ENCODE results near the gene VPS52.
"Not testable (repeated sequence)": the region's sequence is repeated elsewhere in the genome, so short reads cannot be mapped to it uniquely, and the experiment has no call there.

VPS52 gene

DNA sequence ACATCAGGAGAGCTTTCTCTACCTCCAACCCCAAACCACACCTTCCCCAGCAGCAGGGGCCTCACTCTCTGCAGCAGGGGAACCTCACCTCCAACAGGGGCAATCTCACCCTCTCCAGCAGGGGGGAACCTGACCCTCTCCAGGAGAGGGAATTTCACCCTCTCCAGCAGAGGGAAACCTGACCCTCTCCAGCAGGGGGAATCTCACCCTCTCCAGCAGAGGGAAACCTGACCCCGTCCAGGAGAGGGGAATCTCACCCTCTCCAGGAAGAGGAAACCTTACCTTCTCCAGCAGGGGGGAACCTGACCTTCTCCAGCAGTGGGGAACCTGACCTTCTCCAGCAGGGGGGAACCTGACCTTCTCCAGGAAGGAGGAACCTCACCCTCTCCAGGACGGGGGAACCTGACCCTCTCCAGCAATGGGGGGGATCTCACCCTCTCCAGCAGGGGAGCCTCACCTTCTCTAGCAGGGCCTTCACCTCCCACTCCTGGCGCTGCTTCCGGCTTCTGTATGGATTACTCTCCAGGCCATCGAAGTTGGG lies 8.4 kb upstream of the VPS52 start:
- peak; percentile 7 for DNase-seq

DNA sequence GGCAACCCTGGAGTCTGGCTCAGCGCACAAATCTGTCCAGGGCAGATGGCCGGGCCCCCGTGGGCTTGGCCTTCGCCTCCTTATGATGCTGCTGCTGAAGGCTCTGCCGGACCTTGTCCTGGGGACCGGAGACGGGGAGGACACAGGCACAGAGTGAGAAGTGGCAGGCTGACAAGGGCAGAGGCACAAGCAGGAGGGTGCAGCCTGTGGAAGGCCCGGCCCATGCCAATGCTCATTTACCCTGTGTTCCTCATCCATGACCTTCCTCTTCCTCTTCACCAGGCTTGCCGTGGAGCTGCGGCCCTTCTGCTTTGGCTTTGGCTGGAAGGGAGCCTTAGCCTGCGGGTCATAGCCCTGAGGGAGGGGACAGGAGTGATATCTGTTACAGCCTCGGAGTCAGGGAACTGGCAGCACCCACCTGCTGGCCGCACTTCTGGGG lies 7.6 kb upstream of the VPS52 start:
- no peak for DNase-seq

DNA sequence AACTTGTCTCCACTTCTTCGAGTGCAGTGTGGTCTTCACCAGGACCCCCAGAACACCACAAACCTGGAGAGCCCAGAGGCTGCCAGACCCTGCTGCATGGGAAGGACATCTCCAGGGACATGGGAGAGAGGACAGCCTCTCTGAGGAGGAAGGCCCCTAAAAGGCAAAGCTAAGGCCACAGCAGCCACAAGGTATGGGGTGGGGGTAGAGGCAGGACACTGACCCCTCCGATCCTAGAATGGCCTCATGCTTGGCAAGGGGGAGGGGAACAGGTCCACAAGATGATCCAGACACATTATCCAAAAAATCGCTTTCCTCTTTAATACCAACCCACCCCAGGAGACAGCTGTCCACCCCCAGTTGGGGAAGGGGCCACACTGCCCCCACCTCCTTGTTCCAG lies 7.1 kb upstream of the VPS52 start:
- DNase-seq = no peak

DNA sequence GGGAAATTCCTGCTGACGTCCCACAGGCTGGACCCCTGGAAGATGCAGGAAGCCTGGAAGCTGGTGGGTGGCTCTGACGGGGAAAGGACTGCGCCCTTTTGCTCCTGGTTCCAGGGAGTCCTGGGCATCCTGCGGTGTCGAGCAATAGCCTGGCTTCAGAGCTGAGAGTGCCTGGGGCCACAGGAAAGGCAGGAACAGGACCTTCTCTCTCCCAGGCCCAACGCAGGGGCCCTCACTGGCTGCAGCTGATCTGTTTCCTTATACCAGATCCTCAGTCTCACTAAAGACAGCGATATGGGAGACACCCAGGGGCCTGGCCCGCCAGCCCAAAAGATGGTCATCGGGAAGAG lies 6.7 kb upstream of the VPS52 start:
- DNase-seq = no peak

DNA sequence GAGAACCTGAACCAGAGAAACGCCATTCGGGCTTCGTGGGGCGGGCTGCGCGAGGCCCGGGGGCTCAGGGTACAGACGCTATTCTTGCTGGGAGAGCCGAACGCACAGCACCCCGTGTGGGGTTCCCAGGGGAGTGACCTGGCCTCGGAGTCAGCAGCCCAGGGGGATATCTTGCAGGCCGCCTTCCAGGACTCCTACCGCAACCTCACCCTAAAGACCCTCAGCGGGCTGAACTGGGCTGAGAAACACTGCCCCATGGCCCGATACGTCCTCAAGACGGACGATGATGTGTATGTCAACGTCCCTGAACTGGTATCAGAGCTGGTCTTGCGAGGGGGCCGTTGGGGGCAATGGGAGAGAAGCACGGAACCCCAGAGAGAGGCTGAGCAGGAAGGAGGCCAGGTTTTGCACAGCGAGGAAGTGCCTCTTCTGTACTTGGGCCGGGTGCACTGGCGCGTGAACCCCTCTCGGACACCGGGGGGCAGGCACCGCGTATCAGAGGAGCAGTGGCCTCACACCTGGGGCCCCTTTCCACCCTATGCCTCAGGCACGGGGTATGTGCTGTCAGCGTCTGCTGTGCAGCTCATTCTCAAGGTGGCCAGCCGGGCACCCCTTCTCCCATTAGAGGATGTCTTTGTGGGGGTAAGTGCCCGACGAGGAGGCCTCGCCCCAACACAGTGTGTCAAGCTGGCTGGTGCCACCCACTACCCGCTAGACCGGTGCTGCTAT lies 6.2 kb upstream of the VPS52 start:
- no peak for DNase-seq

DNA sequence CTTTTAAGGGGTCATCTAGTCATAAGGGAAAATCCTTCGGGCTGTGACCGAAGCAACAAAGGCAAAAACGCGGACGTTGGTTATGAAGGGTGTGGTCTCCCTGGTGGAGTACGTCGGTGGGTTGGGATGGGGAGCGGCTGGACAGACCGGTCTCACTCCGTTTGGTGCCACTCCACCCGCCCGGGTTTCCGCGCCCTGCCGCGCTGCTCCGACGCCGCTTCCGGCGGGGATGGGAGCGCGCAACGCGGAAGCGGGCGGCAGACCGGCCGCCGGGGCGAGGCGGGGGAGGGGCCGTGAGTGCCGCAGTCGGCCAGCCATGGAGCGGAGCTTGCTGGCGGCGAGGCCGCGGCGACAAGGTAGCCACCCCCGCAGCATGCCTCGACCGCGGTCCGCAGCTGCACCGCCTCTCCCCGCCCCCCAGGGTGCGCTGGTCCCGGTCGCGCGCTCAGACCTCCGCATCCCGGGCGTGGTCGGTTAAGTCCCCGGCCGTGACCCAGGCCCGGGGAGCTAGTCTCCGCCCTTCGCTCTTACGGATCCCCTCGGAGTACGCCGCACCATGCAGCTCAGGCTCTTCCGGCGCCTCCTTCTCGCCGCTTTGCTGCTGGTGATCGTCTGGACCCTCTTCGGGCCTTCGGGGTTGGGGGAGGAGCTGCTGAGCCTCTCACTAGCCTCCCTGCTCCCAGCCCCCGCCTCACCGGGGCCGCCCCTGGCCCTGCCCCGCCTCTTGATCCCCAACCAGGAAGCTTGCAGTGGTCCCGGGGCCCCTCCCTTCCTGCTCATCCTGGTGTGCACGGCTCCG lies 5.4 kb upstream of the VPS52 start, which contains the start of gene B3GALT4:
Gene B3GALT4, plus strand, starts transcription at position 260 of the 799 bp plus-strand sequence. Its CDS starts 297 bp downstream, at position 557.
- no peak for DNase-seq

DNA sequence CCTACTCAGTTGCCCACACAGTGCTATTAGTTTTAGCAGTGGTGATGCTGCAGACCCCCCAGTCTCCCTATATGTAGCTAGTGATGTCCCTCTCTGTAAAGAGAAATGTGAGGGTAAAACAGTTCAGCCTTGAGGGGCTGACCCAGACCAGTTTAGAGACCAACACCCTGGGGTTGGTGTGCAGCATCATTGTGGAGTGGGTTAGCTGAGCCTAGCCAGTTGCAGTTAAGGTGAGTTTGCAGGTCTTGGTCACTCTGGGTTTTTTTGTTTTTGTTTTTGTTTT lies 4.8 kb upstream of the VPS52 start:
- DNase-seq = no peak

DNA sequence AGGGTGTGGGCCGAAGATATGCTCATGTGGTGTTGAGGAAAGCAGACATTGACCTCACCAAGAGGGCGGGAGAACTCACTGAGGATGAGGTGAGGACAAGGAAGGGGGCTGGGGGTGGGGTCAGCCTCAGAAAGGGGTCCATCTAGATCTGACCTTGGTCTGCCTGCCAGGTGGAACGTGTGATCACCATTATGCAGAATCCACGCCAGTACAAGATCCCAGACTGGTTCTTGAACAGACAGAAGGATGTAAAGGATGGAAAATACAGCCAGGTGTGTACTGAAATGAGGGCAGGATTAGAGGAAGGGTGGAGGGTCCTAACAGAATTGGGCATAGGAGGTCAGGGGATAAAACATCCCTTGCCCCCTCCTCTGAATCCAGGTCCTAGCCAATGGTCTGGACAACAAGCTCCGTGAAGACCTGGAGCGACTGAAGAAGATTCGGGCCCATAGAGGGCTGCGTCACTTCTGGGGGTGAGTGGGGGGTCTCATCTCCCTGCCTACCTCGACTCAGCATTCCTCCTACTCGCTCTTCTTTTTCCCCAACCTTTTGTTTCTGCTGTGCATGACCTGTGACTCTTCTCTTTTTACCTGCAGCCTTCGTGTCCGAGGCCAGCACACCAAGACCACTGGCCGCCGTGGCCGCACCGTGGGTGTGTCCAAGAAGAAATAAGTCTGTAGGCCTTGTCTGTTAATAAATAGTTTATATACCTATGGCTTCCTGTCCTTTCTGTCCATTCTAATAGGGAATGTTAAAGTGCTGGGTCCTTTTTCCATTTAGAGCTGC lies 4.3 kb upstream of the VPS52 start:
- DNase-seq = peak; percentile 2

DNA sequence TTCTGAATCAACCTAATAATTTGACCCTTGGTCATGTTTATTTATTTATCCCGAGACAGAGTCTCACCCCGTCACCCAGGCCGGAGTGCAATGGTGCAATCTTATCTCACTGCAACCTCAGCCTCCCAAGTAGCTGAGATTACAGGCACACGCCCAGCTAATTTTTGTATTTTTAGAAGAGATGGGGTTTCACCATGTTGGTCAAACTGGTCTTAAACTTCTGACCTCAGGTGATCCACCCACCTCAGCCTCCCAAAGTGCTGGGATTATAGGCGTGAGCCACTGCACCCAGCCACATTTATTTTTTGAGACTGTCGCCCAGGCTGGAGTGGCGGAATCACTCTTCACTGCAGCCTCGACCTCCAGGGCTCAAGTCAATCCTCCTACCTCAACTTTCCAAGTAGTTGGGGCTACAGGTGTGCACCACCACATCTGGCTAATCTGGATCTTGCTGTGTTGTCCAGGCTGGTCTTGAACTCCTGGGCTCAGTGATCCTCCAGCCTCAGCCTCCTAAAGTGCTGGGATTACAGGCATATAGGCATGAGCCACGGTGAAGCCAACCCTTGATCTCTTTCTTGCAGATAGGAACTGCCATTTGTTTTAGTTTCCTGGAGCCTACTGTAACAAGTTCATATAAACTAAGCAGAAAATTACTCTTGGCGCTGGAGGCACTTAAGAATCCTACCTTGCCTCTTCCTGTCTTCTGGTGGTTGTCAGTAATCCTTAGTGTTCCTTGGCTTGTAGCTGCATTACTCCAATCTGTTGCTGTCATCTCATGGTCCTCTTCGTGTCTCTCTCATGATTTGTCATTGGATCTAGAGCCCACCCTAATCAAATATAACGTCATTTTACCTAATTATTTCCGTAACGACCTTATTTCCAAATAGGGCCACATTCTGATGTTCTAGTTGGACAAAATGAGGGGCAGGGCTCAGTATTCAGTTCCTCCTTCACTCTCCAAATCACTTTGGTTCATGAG lies 2.5 kb upstream of the VPS52 start:
- DNase-seq = no peak

DNA sequence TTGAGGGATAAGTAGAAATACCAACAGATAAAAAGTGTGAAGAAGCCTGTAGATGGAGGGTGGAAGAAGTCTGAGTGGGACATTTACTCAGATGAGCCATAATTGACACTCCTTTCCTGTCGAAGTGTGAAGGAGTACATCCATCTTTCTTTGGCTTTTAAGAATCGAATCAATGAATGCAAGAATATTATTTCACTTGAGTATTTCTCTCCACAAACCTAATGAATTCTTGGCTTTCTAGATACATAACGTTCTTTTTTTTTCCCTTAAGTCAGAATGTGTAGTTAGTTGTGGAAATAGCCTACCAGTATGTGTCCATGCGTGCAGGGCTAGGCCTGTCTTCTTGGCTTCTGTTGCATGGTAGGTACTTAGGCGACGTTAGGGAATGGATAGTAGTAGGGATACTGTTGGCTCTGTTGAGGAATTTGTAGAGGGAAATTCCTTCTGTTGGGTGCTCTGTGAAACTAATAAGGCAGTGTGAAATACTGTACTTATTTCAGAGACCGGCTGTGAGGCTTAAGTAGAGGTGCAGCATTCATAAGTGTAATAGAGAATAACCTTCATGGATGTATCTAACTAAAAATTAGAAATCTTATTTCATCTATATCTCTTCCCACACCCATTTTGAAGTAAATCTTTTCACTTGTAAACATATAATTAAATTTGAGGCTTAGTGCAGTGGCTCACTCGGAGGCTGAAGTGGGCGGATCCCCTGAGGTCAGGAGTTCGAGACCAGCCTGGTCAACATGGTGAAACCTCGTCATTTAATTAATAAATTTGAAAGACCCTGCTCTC lies 1.6 kb upstream of the VPS52 start:
- no peak for DNase-seq

DNA sequence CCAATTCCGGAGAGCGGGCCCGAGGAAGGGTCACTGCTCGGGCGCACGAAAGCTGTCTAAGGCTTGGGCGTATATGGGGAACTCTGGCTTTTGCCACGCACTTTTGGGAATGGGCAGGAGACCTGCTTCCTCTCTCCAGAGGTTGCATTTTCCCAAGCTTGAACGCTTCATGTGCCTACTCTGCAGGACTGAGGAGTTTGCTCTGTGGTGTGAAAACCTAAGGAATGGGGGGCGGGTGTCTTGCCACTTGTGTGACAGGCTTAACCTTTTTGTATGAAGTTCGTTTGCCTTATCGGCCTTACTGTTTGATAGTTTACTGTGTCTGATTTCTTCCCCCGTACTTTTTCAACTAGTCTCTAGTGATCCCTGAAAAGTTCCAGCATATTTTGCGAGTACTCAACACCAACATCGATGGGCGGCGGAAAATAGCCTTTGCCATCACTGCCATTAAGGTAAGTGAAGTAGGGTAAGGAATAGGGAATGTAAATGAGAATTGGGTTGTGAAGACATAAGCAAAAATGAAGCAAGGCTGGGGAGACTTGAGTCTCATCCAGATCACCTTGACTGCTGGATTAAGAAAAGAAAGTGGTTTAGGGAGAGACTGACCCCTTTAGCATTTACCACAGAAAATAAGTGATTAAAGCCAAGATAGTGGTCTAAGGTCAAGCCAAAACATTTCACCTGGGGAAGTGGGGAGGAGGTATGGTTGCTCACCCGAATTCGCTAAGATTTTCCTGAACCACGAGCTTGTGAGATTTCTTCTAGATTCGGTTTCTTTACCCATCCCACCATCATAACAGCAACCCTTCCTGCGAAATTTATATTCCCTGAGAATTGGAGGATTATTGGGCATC lies 826 bp upstream of the VPS52 start:
- no peak for DNase-seq

DNA sequence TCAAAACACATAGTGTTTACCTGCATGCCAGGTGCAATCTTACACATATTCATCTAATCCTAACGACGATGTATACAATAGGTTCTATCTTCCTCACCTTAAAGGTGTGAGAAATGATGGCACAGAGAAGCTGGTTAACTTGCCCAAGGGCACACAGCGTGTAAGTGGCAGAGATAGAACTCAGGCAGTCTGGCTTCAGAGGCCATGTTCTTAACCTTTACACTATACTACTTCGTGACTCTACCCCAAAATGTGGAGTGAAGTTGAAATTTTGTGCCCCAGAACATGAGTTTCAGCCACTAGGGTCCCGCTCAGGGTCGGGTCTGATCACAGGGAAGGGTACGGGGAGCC lies 584 bp downstream of the VPS52 start:
- DNase-seq = no peak

DNA sequence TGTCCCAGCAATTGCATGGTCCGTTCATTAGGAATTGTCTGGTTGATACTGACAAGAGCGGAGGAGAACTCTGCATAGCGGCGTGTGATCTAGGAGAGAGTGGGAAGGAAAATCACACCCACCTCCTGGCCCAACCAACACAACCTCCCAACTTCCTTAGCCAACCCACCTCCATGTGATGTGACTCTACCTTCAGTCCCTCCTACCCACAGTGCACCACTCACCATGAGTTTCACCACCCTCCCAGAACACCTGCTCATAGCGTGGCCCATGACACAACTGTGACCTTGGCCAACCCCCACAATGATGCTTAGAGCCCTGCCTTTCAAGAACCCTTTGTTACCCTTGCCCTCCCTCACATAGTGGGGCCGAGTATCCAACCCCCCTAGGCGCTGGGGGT lies 7.7 kb downstream of the VPS52 start:
- no peak for DNase-seq

DNA sequence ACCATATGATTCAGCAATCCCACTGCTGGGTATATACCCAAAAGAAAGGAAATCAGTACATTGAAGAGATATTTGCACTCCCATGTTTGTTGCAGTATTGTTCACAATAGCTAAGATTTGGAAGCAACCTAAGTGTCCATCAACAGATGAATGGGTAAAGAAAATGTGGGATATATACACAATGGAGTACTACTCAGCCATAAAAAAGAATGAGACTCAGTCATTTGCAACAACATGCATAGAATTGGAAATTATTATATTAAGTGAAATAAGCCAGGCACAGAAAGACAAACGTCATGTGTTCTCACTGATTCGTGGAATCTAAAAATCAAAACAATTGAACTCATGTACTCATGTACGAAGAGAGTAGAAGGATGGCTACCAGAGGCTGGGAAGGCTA lies 9.2 kb downstream of the VPS52 start:
- DNase-seq = not testable (repeated sequence)

DNA sequence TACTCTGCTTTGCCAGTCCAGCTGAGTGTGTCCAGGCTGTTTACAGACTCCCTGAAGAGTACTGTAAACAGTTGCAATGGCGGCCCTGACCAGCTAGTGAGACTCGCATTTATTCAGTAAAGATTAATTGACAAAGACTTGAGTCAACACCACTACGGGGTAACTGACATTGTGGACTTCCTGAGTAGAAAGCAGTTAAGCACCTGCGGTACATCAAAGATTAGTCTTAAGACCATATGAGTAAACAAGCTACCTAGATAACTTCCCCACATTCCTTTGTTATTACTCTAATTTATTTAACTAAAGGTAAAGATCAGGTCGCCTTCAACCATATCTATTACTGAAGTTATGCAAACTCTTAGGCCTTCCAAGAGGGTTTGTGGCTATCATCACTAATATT lies 12.6 kb downstream of the VPS52 start:
- no peak for DNase-seq

DNA sequence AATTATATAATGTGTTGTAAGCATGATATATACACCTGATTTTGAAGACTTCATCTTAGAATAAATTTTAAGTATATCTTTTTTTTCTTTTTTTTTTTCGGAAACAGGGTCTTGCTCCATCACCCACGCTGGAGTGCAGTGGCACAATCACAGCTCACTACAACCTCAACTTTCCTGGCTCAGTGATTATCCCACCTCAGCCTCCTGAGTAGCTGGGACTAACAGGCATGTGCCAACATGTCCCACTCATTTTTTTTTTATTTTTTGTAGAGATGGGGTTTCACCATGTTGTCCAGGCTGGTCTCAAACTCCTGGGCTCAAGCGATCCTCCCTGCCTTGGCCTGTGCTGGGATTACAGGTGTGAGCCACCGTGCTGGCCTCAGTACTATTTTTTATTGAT lies 17.1 kb downstream of the VPS52 start:
- no peak for DNase-seq

DNA sequence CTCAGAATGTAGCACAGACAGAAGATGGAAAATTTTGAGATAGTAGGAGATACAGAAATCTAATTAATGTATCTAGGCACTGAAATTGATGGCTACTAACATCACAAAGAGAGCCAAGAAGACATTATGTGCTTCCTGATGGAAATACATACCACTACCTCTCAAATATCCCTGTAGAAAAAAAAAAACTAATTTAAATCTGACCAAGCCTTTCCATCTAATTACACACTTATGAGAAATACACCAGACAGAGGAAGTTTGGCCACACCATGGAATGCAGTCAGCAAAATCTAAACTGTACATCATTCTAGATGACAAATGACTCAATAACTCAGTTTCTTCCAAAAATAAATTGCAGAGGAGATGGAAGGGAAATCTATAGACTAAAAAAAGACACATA lies 18.9 kb downstream of the VPS52 start:
- DNase-seq = no peak

DNA sequence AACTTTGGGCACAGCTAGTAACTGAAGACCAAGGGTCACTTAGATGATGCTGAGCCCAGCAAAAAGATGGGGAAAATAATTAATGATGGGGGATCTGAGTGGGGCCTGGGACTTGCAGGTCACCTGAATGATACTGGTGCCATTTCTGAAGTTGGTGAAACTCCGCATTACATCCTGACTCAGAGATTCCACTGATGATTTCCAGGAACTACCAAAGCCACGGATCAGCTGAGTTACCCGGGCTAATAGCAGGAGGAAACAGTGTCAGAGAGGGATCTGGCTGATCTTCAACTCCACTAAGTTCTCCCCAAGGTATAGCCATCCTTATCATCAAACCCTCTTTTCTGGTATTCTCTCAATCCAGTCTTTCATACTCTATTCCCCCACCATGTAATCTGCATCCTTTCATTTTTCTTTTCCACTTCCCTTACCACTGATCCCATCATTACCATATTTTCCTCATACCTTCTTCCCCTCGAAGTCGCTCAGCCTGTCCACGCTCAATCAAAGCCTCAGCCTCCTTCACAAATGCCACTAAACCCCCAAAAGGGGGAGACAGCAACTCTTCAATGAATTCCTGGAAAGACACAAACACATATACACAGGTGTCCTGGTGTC lies 20.2 kb downstream of the VPS52 start:
- DNase-seq = no peak

DNA sequence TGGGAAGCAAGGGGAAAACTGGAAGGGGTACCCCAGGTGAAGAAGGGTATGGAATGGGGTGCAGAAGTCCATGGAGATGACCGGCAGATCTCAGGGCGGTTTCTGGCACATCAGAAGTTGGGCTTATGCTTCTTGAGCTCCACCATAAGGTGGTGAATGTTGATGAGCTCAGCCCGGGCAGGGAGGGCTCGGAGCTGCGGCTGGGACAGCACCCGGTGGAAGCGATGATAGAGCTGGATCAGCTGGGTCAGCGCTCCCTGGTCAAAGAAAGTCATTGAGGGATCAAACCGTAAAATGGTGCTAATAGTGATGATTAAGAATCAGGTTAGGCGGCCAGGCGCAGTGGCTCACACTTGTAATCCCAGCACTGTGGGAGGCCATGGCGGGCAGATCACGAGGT lies 20.9 kb downstream of the VPS52 start:
- DNase-seq = no peak
